ENCODE data around the gene RNF167. TPM values are rescaled to one million over a fixed set of nuclear protein-coding genes. Genes with fewer than 3 reads are reported as not detected.

The RNF167 gene
- total and polyA plus RNA-seq, 8 donors: 8.8 to 134 (median 52.8) TPM

- Histone ChIP-seq H3K9me3 (no peaks in the 10 kb centered on the region), H3K4me3 (peak overlapping the region; percentile 64 to 74 (median 66)), H3K27me3 (no peaks in the 10 kb centered on the region), H3K36me3 (peaks cover 10 to 32% (median 29%) of the 10 kb centered on the region in 4 donors), H3K27ac (peak overlapping the region; percentile 93 to 97 (median 94)), H3K4me1 (peaks cover 28 to 46% (median 39%) of the 10 kb centered on the region in 4 donors)
- DNase-seq: peak; percentile 98 to 100
- TF ChIP-seq POLR2AphosphoS5 (IDR thresholded peaks at IDR 0.05): peak in 1 of 3 donors; percentile 45
- TF ChIP-seq POLR2A (IDR thresholded peaks at IDR 0.05): no peak
- 0 to 1% (median 0%) methylated on average over 27 to 42 of the region's 42 CpGs for WGBS, 5 donors
- intact Hi-C loops (cut with DNase I; ENCODE audit: low total_unique reads): no loop called here
These were observed 26.9 kb downstream of the RNF167 start for GRCh38 chr17:4966844-4967538.

DNA sequence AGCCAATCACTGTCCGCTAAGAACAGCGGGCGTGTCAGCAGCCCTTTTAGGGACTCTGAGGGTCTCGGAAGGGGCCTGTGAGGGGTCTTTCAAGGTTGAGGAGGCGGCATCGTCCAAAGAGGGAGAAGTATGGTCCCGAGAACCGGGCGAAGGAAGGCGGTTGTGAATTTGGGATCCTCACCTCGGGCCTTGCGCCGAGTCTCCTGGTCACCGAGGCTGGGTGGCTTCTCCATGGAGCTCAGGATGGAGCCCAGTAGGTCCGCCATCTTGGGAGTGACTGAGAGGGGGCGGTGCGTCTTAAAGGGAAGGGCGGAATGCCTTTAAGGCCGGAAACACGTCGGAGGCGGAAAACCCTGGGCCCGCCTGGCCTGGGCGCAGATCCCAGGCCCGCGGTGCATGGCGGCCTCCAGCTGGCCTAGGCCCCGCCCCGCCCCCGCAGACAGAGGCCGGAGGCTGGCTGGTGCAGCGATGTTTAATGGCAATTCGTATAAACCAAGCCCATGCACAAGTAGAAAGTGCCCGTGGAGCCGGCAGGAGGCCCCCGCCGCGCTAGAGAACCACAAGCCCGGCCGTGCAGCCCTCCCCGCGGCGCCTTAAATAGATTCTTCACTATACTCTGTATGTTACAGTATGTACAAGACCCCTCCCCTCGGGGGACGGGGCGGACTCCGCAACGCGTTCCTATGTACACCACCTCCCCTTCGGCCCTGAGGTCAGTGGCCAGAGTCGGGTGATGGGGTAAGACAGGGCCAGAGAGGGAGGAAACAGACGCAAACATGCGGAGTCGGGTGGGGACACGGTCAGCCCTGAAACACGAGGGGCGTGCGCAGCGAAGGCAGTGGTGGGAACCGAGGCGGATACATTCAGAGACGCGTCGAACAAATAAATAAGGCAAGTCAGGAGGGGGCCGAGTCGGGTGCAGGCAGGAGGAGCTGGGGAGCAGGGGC is 27.7 kb downstream of the RNF167 start, which contains the start of gene SPAG7:
Gene SPAG7, minus strand, starts transcription at position 279 of the 947 bp plus-strand sequence. Its CDS starts 13 bp downstream, at position 266.
- intact Hi-C loops (cut with DNase I; ENCODE audit: low total_unique reads): no loop called here
- Histone ChIP-seq H3K27me3 (no peaks in the 10 kb centered on the region), H3K9me3 (no peaks in the 10 kb centered on the region), H3K4me3 (peak within 1 kb of the TSS; percentile 64 to 74 (median 66)), H3K4me1 (peaks cover 28 to 47% (median 39%) of the 10 kb centered on the region in 4 donors), H3K36me3 (peaks cover 19 to 40% (median 38%) of the 10 kb centered on the region in 4 donors), H3K27ac (peak within 1 kb of the TSS; percentile 93 to 97 (median 94))
- peak; percentile 96 to 99 for DNase-seq
- WGBS, 5 donors: 0 to 1% (median 0%) methylated on average over 42 to 66 of the region's 66 CpGs
- TF ChIP-seq POLR2A (IDR thresholded peaks at IDR 0.05) (peak in 1 of 4 donors; percentile 43), CTCF (IDR thresholded peaks at IDR 0.05) (no peak), POLR2AphosphoS5 (IDR thresholded peaks at IDR 0.05) (peak; percentile 90 to 95 (median 93)), EP300 (IDR thresholded peaks at IDR 0.05) (peak; percentile 9)

DNA sequence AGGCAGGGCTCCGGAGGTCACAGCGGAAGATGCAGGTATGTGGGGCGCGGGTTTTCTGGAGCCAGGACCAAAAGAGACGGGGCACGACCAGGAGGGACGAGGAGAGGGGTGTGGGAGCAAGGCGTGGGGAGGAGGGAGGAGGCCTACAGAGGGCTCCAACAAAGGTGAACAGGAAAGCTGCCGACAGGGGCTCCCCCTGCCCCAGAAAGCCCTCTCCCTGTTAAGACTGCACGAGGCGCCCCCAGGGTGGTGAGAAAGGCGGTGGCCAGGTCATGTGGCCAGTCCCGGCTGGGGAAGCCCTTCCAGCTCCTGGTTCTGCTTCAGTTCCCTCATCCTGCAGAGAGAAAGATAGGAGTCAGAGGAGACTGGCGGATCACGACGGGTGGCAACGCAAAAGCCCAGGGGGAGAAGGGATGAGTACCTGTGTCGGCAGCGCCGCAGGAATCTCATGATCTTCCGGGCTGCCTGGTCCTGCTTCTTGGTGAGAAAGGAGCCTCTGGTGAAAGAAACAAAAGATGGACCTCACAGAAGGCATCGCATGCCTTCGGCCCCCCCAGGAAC is 28.5 kb downstream of the RNF167 start:
- 21 to 30% (median 27%) methylated on average over 22 to 23 of the region's 23 CpGs for WGBS, 5 donors
- peak in 1 of 2 donors; percentile 54 for DNase-seq
- TF ChIP-seq POLR2AphosphoS5 (IDR thresholded peaks at IDR 0.05) (no peak), EP300 (IDR thresholded peaks at IDR 0.05) (no peak), CTCF (IDR thresholded peaks at IDR 0.05) (no peak), POLR2A (IDR thresholded peaks at IDR 0.05) (no peak)
- H3K4me1 ChIP-seq: peaks cover 28 to 55% (median 39%) of the 10 kb centered on the region in 4 donors
- intact Hi-C loops (cut with DNase I; ENCODE audit: low total_unique reads): no loop called here
- peaks cover 25 to 47% (median 45%) of the 10 kb centered on the region in 4 donors for H3K36me3 ChIP-seq
- H3K9me3 ChIP-seq: no peaks in the 10 kb centered on the region
- no peaks in the 10 kb centered on the region for H3K27me3 ChIP-seq
- peak overlapping the region; percentile 93 to 97 (median 94) for H3K27ac ChIP-seq
- H3K4me3 ChIP-seq: peak overlapping the region; percentile 64 to 74 (median 66)

DNA sequence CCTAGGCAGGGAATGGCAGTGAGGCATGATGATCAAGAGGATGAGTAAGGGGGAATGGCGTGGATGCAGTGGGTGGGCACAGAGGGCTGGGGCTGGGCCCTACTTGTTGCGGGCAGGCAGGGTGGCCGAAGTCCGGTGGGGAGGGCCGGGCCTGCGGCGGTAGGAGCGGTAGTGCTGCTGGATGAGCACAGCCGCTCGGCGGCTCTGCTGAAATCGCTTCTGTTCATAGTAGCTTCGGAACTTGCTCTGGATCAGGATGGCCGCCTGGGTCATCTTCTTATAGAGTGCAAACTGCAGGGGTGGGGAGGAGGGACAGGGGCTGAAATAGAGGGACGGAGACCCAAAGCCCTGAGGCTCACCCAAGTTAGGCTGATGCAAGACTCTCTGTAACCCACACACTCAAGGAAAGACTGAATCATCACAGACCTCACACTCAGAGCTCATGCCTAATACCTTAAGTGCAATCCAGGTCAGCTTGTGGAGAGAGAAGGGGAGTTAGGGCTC is 29.0 kb downstream of the RNF167 start:
- Histone ChIP-seq H3K4me3 (peak overlapping the region; percentile 64 to 74 (median 66)), H3K36me3 (peaks cover 30 to 53% (median 50%) of the 10 kb centered on the region in 4 donors)
- intact Hi-C loops (cut with DNase I; ENCODE audit: low total_unique reads): no loop called here

More for the DNA sequence above, 29.0 kb downstream of the RNF167 start:
- Histone ChIP-seq H3K27ac (peak overlapping the region; percentile 93 to 97 (median 94)), H3K9me3 (no peaks in the 10 kb centered on the region), H3K4me1 (peaks cover 28 to 60% (median 39%) of the 10 kb centered on the region in 4 donors), H3K27me3 (no peaks in the 10 kb centered on the region)
- no peak for TF ChIP-seq CTCF (IDR thresholded peaks at IDR 0.05)
- TF ChIP-seq POLR2AphosphoS5 (IDR thresholded peaks at IDR 0.05): peak; percentile 9 to 54 (median 18)
- no peak for TF ChIP-seq POLR2A (IDR thresholded peaks at IDR 0.05)
- no peak for TF ChIP-seq EP300 (IDR thresholded peaks at IDR 0.05)
- DNase-seq: no peak
- WGBS, 5 donors: 59 to 77% (median 71%) methylated on average over 15 of the region's 15 CpGs
